IMR-90 (cell line): ENCODE data around the gene SMC1B. TPM values are rescaled to one million over a fixed set of nuclear protein-coding genes. Genes with fewer than 3 reads are reported as not detected.

Experiments
- ATAC-seq: fragments of 200-7000 bp; cut with Tn5 transposase; 2 replicates; pipeline ENCODE4 v1.9.1; 2020; ENCODE audit warnings: low read depth, mild to moderate bottlenecking, moderate library complexity
- BruUV-seq: library from RNA; stranded (reverse); fragments of 400-500 nt; replicated peaks from 2 replicates; lab custom pipeline; 2021; lab: Mats Ljungman, UMichigan
- CTCF ChIA-PET: fragments of 300-600 bp; formaldehyde crosslinking; extraction: SDS; loops from one replicate; lab custom pipeline; 2021; ENCODE audit warnings: antibody characterized with exemption; lab: Yijun Ruan, JAX
- POLR2A ChIA-PET: fragments of 300-600 bp; sonication (Branson Sonifier 250); formaldehyde crosslinking; loops from one replicate; lab custom pipeline; 2022; ENCODE audit warnings: antibody characterized with exemption; ENCODE audit not compliant: unreplicated experiment; lab: Charles Lee
- DNase-seq: peaks from one replicate; pipeline ENCODE4 v3.0.0; 2013
- H2AFZ ChIP-seq: replicated peaks from 2 replicates; pipeline ENCODE3; 2013; ENCODE audit warnings: low read length, mild to moderate bottlenecking; ENCODE audit not compliant: poor library complexity
- H2AK5ac ChIP-seq: 2 replicates; pipeline ENCODE4 v1.6.1; 2013; ENCODE audit warnings: low read depth, low read length, inconsistent platforms
- H2AK9ac ChIP-seq: replicated peaks from 2 replicates; pipeline ENCODE3; 2013; ENCODE audit warnings: mild to moderate bottlenecking, low read depth, low read length, moderate library complexity; ENCODE audit not compliant: poor library complexity
- H2BK120ac ChIP-seq: 2 replicates; pipeline ENCODE4 v1.6.1; 2013; ENCODE audit warnings: low read depth, low read length, inconsistent platforms
- H2BK15ac ChIP-seq: 3 replicates; pipeline ENCODE4 v1.6.1; 2013; ENCODE audit warnings: low read depth, low read length, inconsistent platforms
- H2BK20ac ChIP-seq: 2 replicates; pipeline ENCODE4 v1.6.1; 2013; ENCODE audit warnings: low read depth, mild to moderate bottlenecking, inconsistent platforms, low read length, moderate library complexity
- H2BK5ac ChIP-seq: 2 replicates; pipeline ENCODE4 v1.6.1; 2013; ENCODE audit warnings: mild to moderate bottlenecking, low read depth, low read length, inconsistent platforms; ENCODE audit not compliant: poor library complexity, severe bottlenecking
- H3K14ac ChIP-seq: replicated peaks from 2 replicates; pipeline ENCODE4 v1.6.1; 2013; ENCODE audit warnings: low read depth, low read length, inconsistent platforms
- H3K18ac ChIP-seq: 2 replicates; pipeline ENCODE4 v1.6.1; 2013; ENCODE audit warnings: low read depth, low read length, control low read depth
- H3K23ac ChIP-seq: 2 replicates; pipeline ENCODE4 v1.6.1; 2013; ENCODE audit warnings: low read depth, low read length, inconsistent platforms
- H3K27ac ChIP-seq: 2 replicates; pipeline ENCODE4 v1.5.1; 2013; ENCODE audit warnings: mild to moderate bottlenecking, control low read depth, low read length; ENCODE audit not compliant: insufficient read depth
- H3K27me3 ChIP-seq: 2 replicates; pipeline ENCODE4 v1.6.1; 2013; ENCODE audit warnings: low read length; ENCODE audit not compliant: control insufficient read depth, insufficient read depth
- H3K36me3 ChIP-seq: 2 replicates; pipeline ENCODE4 v1.6.1; 2013; ENCODE audit warnings: low read length, mixed read lengths; ENCODE audit not compliant: control insufficient read depth, insufficient read depth
- H3K4ac ChIP-seq: 2 replicates; pipeline ENCODE4 v1.6.1; 2013; ENCODE audit warnings: low read depth, low read length, inconsistent platforms
- H3K4me1 ChIP-seq: 2 replicates; pipeline ENCODE4 v1.6.1; 2013; ENCODE audit warnings: low read length, mixed read lengths; ENCODE audit not compliant: control insufficient read depth, insufficient read depth
- H3K4me2 ChIP-seq: 2 replicates; pipeline ENCODE4 v1.6.1; 2013; ENCODE audit warnings: low read depth, mild to moderate bottlenecking, control low read depth, low read length, moderate library complexity
- H3K4me3 ChIP-seq: 2 replicates; pipeline ENCODE4 v1.5.1; 2013; ENCODE audit warnings: low read depth, mild to moderate bottlenecking, control low read depth, low read length, moderate library complexity; ENCODE audit not compliant: insufficient read depth
- H3K56ac ChIP-seq: 2 replicates; pipeline ENCODE4 v1.6.1; 2013; ENCODE audit warnings: low read length, inconsistent platforms; ENCODE audit not compliant: insufficient read depth; ENCODE audit errors: extremely low read depth
- H3K79me1 ChIP-seq, 2 experiments: 2 replicates each; pipeline ENCODE4 v1.6.1; 2013; ENCODE audit warnings: low read length in 2 of 2, inconsistent platforms in 1 of 2, low read depth in 1 of 2
- H3K9ac ChIP-seq: 2 replicates; pipeline ENCODE4 v1.6.1; 2013; ENCODE audit warnings: low read depth, low read length, control low read depth
- H3K9me1 ChIP-seq: 2 replicates; pipeline ENCODE4 v1.6.1; 2013; ENCODE audit warnings: low read length, inconsistent platforms; ENCODE audit not compliant: insufficient read depth
- H3K9me3 ChIP-seq: 2 replicates; pipeline ENCODE4 v1.6.1; 2013; ENCODE audit warnings: low read length; ENCODE audit not compliant: control insufficient read depth, insufficient read depth
- H4K20me1 ChIP-seq: 2 replicates; pipeline ENCODE4 v1.6.1; 2013; ENCODE audit warnings: low read length, inconsistent platforms; ENCODE audit not compliant: insufficient read depth
- H4K5ac ChIP-seq: 2 replicates; pipeline ENCODE4 v1.6.1; 2013; ENCODE audit warnings: mild to moderate bottlenecking, low read depth, low read length, control low read depth
- H4K8ac ChIP-seq, 2 experiments: 2 replicates each; pipeline ENCODE4 v1.6.1; 2013; ENCODE audit warnings: low read depth in 2 of 2, low read length in 2 of 2, control low read depth in 1 of 2, inconsistent platforms in 1 of 2
- H4K91ac ChIP-seq: 2 replicates; pipeline ENCODE4 v1.6.1; 2013; ENCODE audit warnings: low read depth, low read length, inconsistent platforms; ENCODE audit not compliant: insufficient read depth
- BHLHE40 ChIP-seq: fragments of 150-350 bp; IDR thresholded peaks from 2 replicates; pipeline ENCODE4 v1.6.1; 2016; ENCODE audit warnings: mild to moderate bottlenecking, low read depth, low read length
- CEBPB ChIP-seq: IDR thresholded peaks from 2 replicates; pipeline ENCODE4 v1.6.1; 2012; ENCODE audit warnings: low read depth, low read length, improper control_type of control experiment
- CHD1 ChIP-seq: IDR thresholded peaks from 2 replicates; pipeline ENCODE4 v1.6.1; 2012; ENCODE audit warnings: low read depth, low read length, improper control_type of control experiment
- FOS ChIP-seq: fragments of 150-350 bp; IDR thresholded peaks from 2 replicates; pipeline ENCODE4 v1.6.1; 2016; ENCODE audit warnings: low read depth, low read length
- MAFK ChIP-seq: IDR thresholded peaks from 2 replicates; pipeline ENCODE4 v1.6.1; 2012; ENCODE audit warnings: low read depth, low read length, improper control_type of control experiment
- MAZ ChIP-seq: IDR thresholded peaks from 2 replicates; pipeline ENCODE4 v1.6.1; 2012; ENCODE audit warnings: low read depth, mild to moderate bottlenecking, low read length, improper control_type of control experiment, moderate library complexity, borderline replicate concordance
- NFE2L2 ChIP-seq: fragments of 150-350 bp; IDR thresholded peaks from 2 replicates; pipeline ENCODE4 v1.6.1; 2016; ENCODE audit warnings: low read depth, mild to moderate bottlenecking, low read length
- POLR2A ChIP-seq: IDR thresholded peaks from 2 replicates; pipeline ENCODE4 v1.6.1; 2012; ENCODE audit warnings: mild to moderate bottlenecking, low read depth, low read length
- RAD21 ChIP-seq: IDR thresholded peaks from 2 replicates; pipeline ENCODE4 v1.6.1; 2012; ENCODE audit warnings: low read length, improper control_type of control experiment
- RCOR1 ChIP-seq: IDR thresholded peaks from 2 replicates; pipeline ENCODE4 v1.6.1; 2012; ENCODE audit warnings: mild to moderate bottlenecking, low read length, improper control_type of control experiment; ENCODE audit not compliant: insufficient replicate concordance
- RFX5 ChIP-seq: IDR thresholded peaks from 2 replicates; pipeline ENCODE4 v1.8.0; 2012; ENCODE audit warnings: low read depth, mild to moderate bottlenecking, low read length, moderate library complexity
- SMC3 ChIP-seq: fragments of 150-350 bp; IDR thresholded peaks from 2 replicates; pipeline ENCODE4 v1.6.1; 2016; ENCODE audit warnings: low read depth, mild to moderate bottlenecking, antibody characterized with exemption, low read length, moderate library complexity
- WGBS, 2 experiments: methylation state at CpG; one replicate each; pipeline versions ENCODE4 v1.1.5 to v1.1.7; 2013; ENCODE audit warnings: missing lambda C conversion rate in 2 of 2; ENCODE audit not compliant: insufficient read length in 1 of 2; ENCODE audit errors: extremely low coverage in 2 of 2; 5-methylcytosine and 5-hydroxymethylcytosine counted together
- dilution Hi-C: fragments of 300-500 bp; cut with HindIII; formaldehyde crosslinking; loops from one replicate; pipeline ENCODE4 v1.14.3; 2018; ENCODE audit warnings: low sequenced_read_pairs; ENCODE audit not compliant: unreplicated experiment
- in situ Hi-C: fragments of 300-500 bp; cut with MboI; formaldehyde crosslinking; loops from 3 replicates; pipeline ENCODE4 v1.14.3; 2019; ENCODE audit warnings: low sequenced_read_pairs, inconsistent platforms, mixed read lengths
- intact Hi-C: fragments of 100-400 bp; cut with micrococcal nuclease; formaldehyde crosslinking; loops from 2 replicates; pipeline ENCODE4 v1.10.0; 2022
- polyA plus RNA-seq, 3 experiments: library from polyadenylated mRNA; depleted of rRNA; stranded (reverse); fragments of >200 nt; gene quantifications; 2 replicates each; pipeline ENCODE4 v1.2.3, GENCODE V29; 2012; ENCODE audit warnings: low replicate concordance in 1 of 3
- total RNA-seq: library from RNA; depleted of rRNA; stranded (reverse); fragments of >200 nt; gene quantifications from 2 replicates; pipeline ENCODE4 v1.2.3, GENCODE V29; 2012
- TF ChIP-seq, protein P1 (sequence below): fragments of 150-350 bp; IDR thresholded peaks from 2 replicates; pipeline ENCODE4 v1.6.1; 2016; ENCODE audit warnings: low read depth, mild to moderate bottlenecking, low read length, moderate library complexity, borderline replicate concordance
- TF ChIP-seq, protein P2 (sequence below): conservative IDR thresholded peaks from 2 replicates; pipeline ENCODE4 v1.5.1; 2012; ENCODE audit warnings: mild to moderate bottlenecking, low read depth, low read length, improper control_type of control experiment

The SMC1B gene
- total and polyA plus RNA-seq, 2 of the 4 experiments (the other 2 are of a cell fraction): not detected

DNA sequence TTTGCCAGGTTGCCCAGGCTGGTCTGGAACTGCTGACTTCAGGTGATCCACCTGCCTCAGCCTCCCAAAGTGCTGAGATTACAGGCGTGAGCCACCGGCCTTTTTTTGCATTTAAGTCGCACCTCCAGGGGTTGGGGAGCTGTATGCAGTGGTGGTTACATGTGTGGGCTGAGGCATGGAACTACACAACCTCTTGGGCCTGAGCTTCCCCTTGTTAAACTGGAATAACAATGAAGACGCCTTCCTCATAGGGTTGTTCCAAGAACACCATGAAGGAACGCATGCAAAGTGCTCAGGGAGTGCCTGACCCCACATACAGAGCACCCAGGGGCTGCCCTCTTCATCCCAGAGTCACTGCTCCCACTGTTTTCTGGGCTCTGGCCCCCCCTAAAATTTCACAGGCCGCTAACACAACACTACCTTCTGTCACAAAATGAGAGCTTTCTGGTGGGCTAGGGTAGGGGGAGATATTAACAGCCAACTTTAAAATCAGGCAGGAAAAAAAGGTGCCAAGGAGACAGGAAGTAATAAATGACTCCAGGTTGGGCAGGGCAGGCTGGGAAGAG, 104.9 kb downstream of the SMC1B start:
- Histone ChIP-seq H2AFZ (peak overlapping the region; percentile 97), H2BK5ac (no peak overlapping the region), H3K4ac (no peak overlapping the region), H3K18ac (no peak overlapping the region; the same call in 1 of the 2 replicates), H4K8ac (peak overlapping the region; percentile 99 to 100), H3K9me3 (no peaks in the 10 kb centered on the region), H3K4me2 (no peak overlapping the region), H2BK15ac (no peak overlapping the region), H3K23ac (no peak overlapping the region), H2AK5ac (peak overlapping the region; percentile 59; the same call in 1 of the 2 replicates), H4K91ac (0 out of 2 replicates have a peak overlapping the region, but pooled peaks have one; percentile 8), H3K9me1 (0 out of 2 replicates have a peak, but pooled peaks cover 10% of the 10 kb centered on the region), H3K36me3 (no peaks in the 10 kb centered on the region; the same call in 1 of the 2 replicates), H2BK20ac (no peak overlapping the region), H4K20me1 (peaks cover 9% of the 10 kb centered on the region; the same call in 1 of the 2 replicates), H4K5ac (peak overlapping the region; percentile 100; the same call in 1 of the 2 replicates), H2BK120ac (no peak overlapping the region), H3K4me3 (no peak overlapping the region), H3K27ac (no peak overlapping the region), H3K79me1 (peaks cover 8 to 37% of the 10 kb centered on the region in 2 experiments; a peak in 3 of 4 replicates), H3K4me1 (peaks cover 13% of the 10 kb centered on the region), H3K9ac (no peak overlapping the region), H3K27me3 (no peaks in the 10 kb centered on the region), H2AK9ac (peak overlapping the region; percentile 4), H3K56ac (no peak overlapping the region), H3K14ac (no peak overlapping the region)
- ChIA-PET CTCF (no interaction called here), POLR2A (no interaction called here)
- ATAC-seq: no peak
- TF ChIP-seq CHD1 (no peak), SMC3 (no peak), RFX5 (no peak), NFE2L2 (no peak), BHLHE40 (no peak), MAFK (no peak), RCOR1 (no peak), POLR2A (no peak), CEBPB (no peak), FOS (no peak), RAD21 (no peak), MAZ (no peak)
- TF ChIP-seq, protein P1, sequence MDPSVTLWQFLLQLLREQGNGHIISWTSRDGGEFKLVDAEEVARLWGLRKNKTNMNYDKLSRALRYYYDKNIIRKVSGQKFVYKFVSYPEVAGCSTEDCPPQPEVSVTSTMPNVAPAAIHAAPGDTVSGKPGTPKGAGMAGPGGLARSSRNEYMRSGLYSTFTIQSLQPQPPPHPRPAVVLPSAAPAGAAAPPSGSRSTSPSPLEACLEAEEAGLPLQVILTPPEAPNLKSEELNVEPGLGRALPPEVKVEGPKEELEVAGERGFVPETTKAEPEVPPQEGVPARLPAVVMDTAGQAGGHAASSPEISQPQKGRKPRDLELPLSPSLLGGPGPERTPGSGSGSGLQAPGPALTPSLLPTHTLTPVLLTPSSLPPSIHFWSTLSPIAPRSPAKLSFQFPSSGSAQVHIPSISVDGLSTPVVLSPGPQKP: no peak
- TF ChIP-seq, protein P2, sequence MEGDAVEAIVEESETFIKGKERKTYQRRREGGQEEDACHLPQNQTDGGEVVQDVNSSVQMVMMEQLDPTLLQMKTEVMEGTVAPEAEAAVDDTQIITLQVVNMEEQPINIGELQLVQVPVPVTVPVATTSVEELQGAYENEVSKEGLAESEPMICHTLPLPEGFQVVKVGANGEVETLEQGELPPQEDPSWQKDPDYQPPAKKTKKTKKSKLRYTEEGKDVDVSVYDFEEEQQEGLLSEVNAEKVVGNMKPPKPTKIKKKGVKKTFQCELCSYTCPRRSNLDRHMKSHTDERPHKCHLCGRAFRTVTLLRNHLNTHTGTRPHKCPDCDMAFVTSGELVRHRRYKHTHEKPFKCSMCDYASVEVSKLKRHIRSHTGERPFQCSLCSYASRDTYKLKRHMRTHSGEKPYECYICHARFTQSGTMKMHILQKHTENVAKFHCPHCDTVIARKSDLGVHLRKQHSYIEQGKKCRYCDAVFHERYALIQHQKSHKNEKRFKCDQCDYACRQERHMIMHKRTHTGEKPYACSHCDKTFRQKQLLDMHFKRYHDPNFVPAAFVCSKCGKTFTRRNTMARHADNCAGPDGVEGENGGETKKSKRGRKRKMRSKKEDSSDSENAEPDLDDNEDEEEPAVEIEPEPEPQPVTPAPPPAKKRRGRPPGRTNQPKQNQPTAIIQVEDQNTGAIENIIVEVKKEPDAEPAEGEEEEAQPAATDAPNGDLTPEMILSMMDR: no peak
- dilution Hi-C loops (no loop called here), in situ Hi-C loops (no loop called here), intact Hi-C loops (no loop called here)
- BruUV-seq: no TSS peak
- no peak for DNase-seq
- WGBS, 2 experiments: no CpG with 5 or more reads among the region's 6 CpGs
